ENCODE results near the gene FBXO36. TPM values are rescaled to one million over a fixed set of nuclear protein-coding genes. Genes with fewer than 3 reads are reported as not detected.

The FBXO36 gene
- total and polyA plus RNA-seq, 2 donors (not counting 3 experiments of a cell fraction or from before 2014, with no cell fraction given): 0.53 to 1.2 TPM

- Histone ChIP-seq H3K4me1 (ENCODE audit: control insufficient read depth, extremely low read depth, insufficient read depth, low read length) (peaks cover 2% of the 10 kb centered on the region), H3K36me3 (ENCODE audit: control insufficient read depth in 2 of 2, extremely low read depth in 1 of 2, insufficient read depth in 2 of 2, low read length in 2 of 2) (peaks cover 5 to 18% of the 10 kb centered on the region in 2 experiments), H3K9me1 (replicated peaks; ENCODE audit: control insufficient read depth, extremely low read depth, insufficient read depth, low read length) (no peaks in the 10 kb centered on the region), H3K4me2 (ENCODE audit: insufficient read depth, low read length) (no peak overlapping the region), H3K27ac (ENCODE audit: insufficient read depth, low read depth, low read length) (no peak overlapping the region), H3K79me2 (ENCODE audit: control insufficient read depth, insufficient read depth, low read length) (peaks cover 88% of the 10 kb centered on the region), H3K9me3 (replicated peaks; ENCODE audit: control insufficient read depth, insufficient read depth, low read length) (no peaks in the 10 kb centered on the region), H2AFZ (ENCODE audit: low read depth, low read length) (no peak overlapping the region), H3K4me3 (replicated peaks in 1 of 3; ENCODE audit: insufficient read depth in 1 of 3, low read depth in 1 of 3, low read length in 3 of 3) (no peak overlapping the region), H3K9ac (replicated peaks; ENCODE audit: extremely low read depth, insufficient read depth, low read length) (no peak overlapping the region), H3K27me3 (ENCODE audit: control insufficient read depth in 2 of 2, insufficient read depth in 2 of 2, low read length in 2 of 2) (no peaks in the 10 kb centered on the region), H4K20me1 (replicated peaks; ENCODE audit: control insufficient read depth, extremely low read depth, insufficient read depth, low read length) (peaks cover 19% of the 10 kb centered on the region)
- intact Hi-C loops (cut with micrococcal nuclease) (no loop called here), dilution Hi-C loops (cut with MboI; ENCODE audit: extremely low pct_ligation_motif_present, low sequenced_read_pairs) (no loop called here)
- TF ChIP-seq FOS (IDR thresholded peaks at IDR 0.05; ENCODE audit: borderline replicate concordance, insufficient read depth, low read length): no peak
- TF ChIP-seq EZH2 (IDR thresholded peaks at IDR 0.05; ENCODE audit: borderline replicate concordance, low read depth, low read length, severe bottlenecking): no peak
- TF ChIP-seq POLR2A (IDR thresholded peaks at IDR 0.05; ENCODE audit: low read depth, low read length): no peak
- no peak for TF ChIP-seq CTCF (IDR thresholded peaks at IDR 0.05; ENCODE audit: extremely low read depth in 1 of 2, insufficient read depth in 1 of 2, low read depth in 1 of 2, low read length in 2 of 2)
- TF ChIP-seq GATA2 (IDR thresholded peaks at IDR 0.05; ENCODE audit: insufficient read depth, insufficient read length, low read depth, low read length): no peak
- no peak for TF ChIP-seq POLR2AphosphoS5 (IDR thresholded peaks at IDR 0.05; ENCODE audit: insufficient read depth, low read depth, low read length)
- TF ChIP-seq MAX (IDR thresholded peaks at IDR 0.05; ENCODE audit: insufficient read depth, insufficient read length): no peak
- BruUV-seq (replicated peaks): no TSS peak
- ChIA-PET POLR2A (no interaction called here), CTCF (interaction anchor here (1.2 to 1.5 kb wide), 2 partner anchors 26 to 81 kb away, joined by 3 to 4 read pairs; no protein-coding TSS in a partner anchor)
- FAIRE-seq (no peak), DNase-seq (ENCODE audit: low read depth, low spot score) (no peak)
These were observed 39.7 kb upstream of the FBXO36 start for GRCh38 chr2:229882583-229882982.
